Esophagus squamous epithelium (tissue), 5 donors: ENCODE data around the gene SEMA3F. TPM values are rescaled to one million over a fixed set of nuclear protein-coding genes. Genes with fewer than 3 reads are reported as not detected.

Experiments used
- DNase-seq: peaks from one replicate; lab custom pipeline; 2025; lab: John Stamatoyannopoulos, UW
- H3K27ac ChIP-seq, 4 donors: fragments of 200-600 bp; sonication (generic); one replicate each; pipeline ENCODE4 v1.5.1; 2016 to 2019; ENCODE audit warnings: mild to moderate bottlenecking in 1 of 4
- H3K27me3 ChIP-seq, 4 donors: fragments of 200-600 bp; sonication (generic); 1 replicate in 3 of 4; 2 replicates in 1 of 4; pipeline versions ENCODE4 v1.5.1 to v1.6.0; 2017 to 2021; ENCODE audit warnings: antibody characterized with exemption in 1 of 4
- H3K36me3 ChIP-seq, 3 donors: fragments of 200-600 bp; sonication (generic); one replicate each; pipeline ENCODE4 v1.5.1; 2016 to 2019
- H3K4me1 ChIP-seq, 3 donors: fragments of 200-600 bp; sonication (generic); one replicate each; pipeline ENCODE4 v1.5.1; 2017 to 2019
- H3K4me3 ChIP-seq, 4 donors: fragments of 200-600 bp; sonication (generic); 1 replicate in 3 of 4; 2 replicates in 1 of 4; pipeline ENCODE4 v1.5.1; 2016 to 2019; ENCODE audit warnings: mild to moderate bottlenecking in 2 of 4, moderate library complexity in 1 of 4
- H3K9me3 ChIP-seq, 3 donors: fragments of 200-600 bp; sonication (generic); one replicate each; pipeline ENCODE4 v1.5.1; 2016 to 2019
- CTCF ChIP-seq, 6 experiments: fragments of 450-650 bp in 4 of 6; fragments of 200-600 bp in 2 of 6; sonication (generic) in 2 of 6; IDR thresholded peaks; one replicate each; pipeline ENCODE4 v1.5.1; 2016 to 2019; ENCODE audit warnings: antibody characterized with exemption in 6 of 6, mild to moderate bottlenecking in 4 of 6, moderate library complexity in 4 of 6
- POLR2A ChIP-seq, 4 donors: fragments of 450-650 bp; IDR thresholded peaks; one replicate each; pipeline ENCODE4 v1.6.1; 2017; ENCODE audit warnings: antibody characterized with exemption in 4 of 4, mild to moderate bottlenecking in 4 of 4, moderate library complexity in 3 of 4
- WGBS, 2 donors: methylation state at CpG; one replicate each; pipeline ENCODE4 v1.1.5; 2018; 5-methylcytosine and 5-hydroxymethylcytosine counted together
- intact Hi-C: fragments of 100-400 bp; cut with DNase I; formaldehyde crosslinking; loops from one replicate; pipeline ENCODE4 v1.15.0; 2022
- total RNA-seq, 4 donors: library from RNA; depleted of rRNA; stranded (reverse); fragments of >200 nt; gene quantifications; one replicate each; pipeline ENCODE4 v1.1.0, GENCODE V29; 2016
- donor health status: DM: yes; HTN: yes; CAD: no.

SEMA3F gene
- total RNA-seq, 4 donors from 2014 or later, result 56.8 to 146 (median 109) TPM

- TF ChIP-seq POLR2A (IDR thresholded peaks at IDR 0.05), result no peak
- TF ChIP-seq CTCF (IDR thresholded peaks at IDR 0.05), result no peak
- H3K4me1 ChIP-seq, result peaks cover 35 to 80% (median 48%) of the 10 kb centered on the region in 3 donors
- peak overlapping the region; percentile 89 to 97 (median 94) for H3K27ac ChIP-seq
- no peaks in the 10 kb centered on the region for H3K9me3 ChIP-seq
- no peak for DNase-seq
- 57 to 80% methylated on average over 1 to 6 of the region's 8 CpGs for WGBS, 2 donors
- peaks cover 25 to 84% (median 34%) of the 10 kb centered on the region in 3 donors for H3K36me3 ChIP-seq
- H3K27me3 ChIP-seq, result no peaks in the 10 kb centered on the region
- intact Hi-C loops, result no loop called here
- no peak overlapping the region for H3K4me3 ChIP-seq
These were observed 17.6 kb downstream of the SEMA3F start for GRCh38 chr3:50172626-50173220.

GRCh38 chr3:50173685-50174516 is 18.8 kb downstream of the SEMA3F start:
- no peak for DNase-seq
- no peak for TF ChIP-seq POLR2A (IDR thresholded peaks at IDR 0.05)
- TF ChIP-seq CTCF (IDR thresholded peaks at IDR 0.05), result peak in 1 of 6 experiments; percentile 7
- WGBS, 2 donors, result 71 to 83% methylated on average over 13 of the region's 29 CpGs
- Histone ChIP-seq H3K4me3 (no peak overlapping the region), H3K27me3 (no peaks in the 10 kb centered on the region), H3K27ac (peak overlapping the region in 3 of 4 donors; percentile 94 to 97 (median 95)), H3K4me1 (peaks cover 25 to 68% (median 36%) of the 10 kb centered on the region in 3 donors), H3K9me3 (no peaks in the 10 kb centered on the region), H3K36me3 (peaks cover 25 to 90% (median 34%) of the 10 kb centered on the region in 3 donors)
- intact Hi-C loops, result no loop called here

GRCh38 chr3:50174517-50174895 is 19.4 kb downstream of the SEMA3F start:
- Histone ChIP-seq H3K27me3 (no peaks in the 10 kb centered on the region), H3K27ac (peak overlapping the region in 2 of 4 donors; percentile 94 to 97), H3K4me3 (no peak overlapping the region), H3K4me1 (peaks cover 22 to 62% (median 30%) of the 10 kb centered on the region in 3 donors), H3K9me3 (no peaks in the 10 kb centered on the region), H3K36me3 (peaks cover 25 to 90% (median 34%) of the 10 kb centered on the region in 3 donors)
- 85 to 95% methylated on average over 4 to 5 of the region's 7 CpGs for WGBS, 2 donors
- no peak for DNase-seq
- intact Hi-C loops, result no loop called here
- TF ChIP-seq POLR2A (IDR thresholded peaks at IDR 0.05), result no peak
- TF ChIP-seq CTCF (IDR thresholded peaks at IDR 0.05), result no peak

- no peaks in the 10 kb centered on the region for H3K9me3 ChIP-seq
- no peaks in the 10 kb centered on the region for H3K27me3 ChIP-seq
- no peak for TF ChIP-seq POLR2A (IDR thresholded peaks at IDR 0.05)
- TF ChIP-seq CTCF (IDR thresholded peaks at IDR 0.05), result no peak
- intact Hi-C loops, result no loop called here
- H3K4me3 ChIP-seq, result no peak overlapping the region
- peak overlapping the region in 2 of 4 donors; percentile 94 to 97 for H3K27ac ChIP-seq
- WGBS, 2 donors, result 89% methylated on average over 5 of the region's 17 CpGs; no CpG with 5 or more reads in 1 of the 2 donors
- H3K4me1 ChIP-seq, result peaks cover 22 to 57% (median 25%) of the 10 kb centered on the region in 3 donors
- no peak for DNase-seq
- H3K36me3 ChIP-seq, result peaks cover 25 to 90% (median 35%) of the 10 kb centered on the region in 3 donors
These were observed 19.9 kb downstream of the SEMA3F start for GRCh38 chr3:50174947-50175524.
